ENCODE data around the gene IL12RB1. TPM values are rescaled to one million over a fixed set of nuclear protein-coding genes. Genes with fewer than 3 reads are reported as not detected.

The IL12RB1 gene
- polyA plus RNA-seq, 1 donor (not counting 4 experiments of a cell fraction or from before 2014, with no cell fraction given), result 0.09 TPM

GRCh38 chr19:18046059-18046718, 40.5 kb downstream of the IL12RB1 start:
- Histone ChIP-seq H3K27me3 (ENCODE audit: control insufficient read depth, extremely low read depth, insufficient read depth, low read length) (peaks cover 2% of the 10 kb centered on the region), H3K9me3 (ENCODE audit: control insufficient read depth, low read depth, low read length) (no peaks in the 10 kb centered on the region), H3K4me3 (ENCODE audit: control insufficient read depth in 2 of 3, extremely low read depth in 1 of 3, insufficient read depth in 2 of 3, low read depth in 1 of 3, low read length in 3 of 3) (no peak overlapping the region), H2AFZ (ENCODE audit: control insufficient read depth, low read length) (no peak overlapping the region), H3K27ac (ENCODE audit: control insufficient read depth, insufficient read depth, low read length) (no peak overlapping the region), H3K9me1 (ENCODE audit: control insufficient read depth, extremely low read depth, insufficient read depth, low read length) (no peaks in the 10 kb centered on the region), H3K79me2 (ENCODE audit: control insufficient read depth, insufficient read depth, low read length) (no peaks in the 10 kb centered on the region), H4K20me1 (ENCODE audit: control insufficient read depth, extremely low read depth, insufficient read depth, low read length) (no peaks in the 10 kb centered on the region), H3K9ac (ENCODE audit: control insufficient read depth, extremely low read depth, insufficient read depth, low read length) (no peak overlapping the region), H3K4me2 (ENCODE audit: control insufficient read depth, extremely low read depth, insufficient read depth, low read depth, low read length) (no peak overlapping the region), H3K36me3 (ENCODE audit: control insufficient read depth in 2 of 2, extremely low read depth in 1 of 2, insufficient read depth in 2 of 2, low read length in 2 of 2) (no peaks in the 10 kb centered on the region), H3K4me1 (ENCODE audit: control insufficient read depth, extremely low read depth, insufficient read depth, low read length) (peaks cover 8% of the 10 kb centered on the region)
- FAIRE-seq, result no peak
- dilution Hi-C loops (cut with MboI; ENCODE audit: extremely low pct_ligation_motif_present, low sequenced_read_pairs), result no loop called here
- TF ChIP-seq, protein P1, sequence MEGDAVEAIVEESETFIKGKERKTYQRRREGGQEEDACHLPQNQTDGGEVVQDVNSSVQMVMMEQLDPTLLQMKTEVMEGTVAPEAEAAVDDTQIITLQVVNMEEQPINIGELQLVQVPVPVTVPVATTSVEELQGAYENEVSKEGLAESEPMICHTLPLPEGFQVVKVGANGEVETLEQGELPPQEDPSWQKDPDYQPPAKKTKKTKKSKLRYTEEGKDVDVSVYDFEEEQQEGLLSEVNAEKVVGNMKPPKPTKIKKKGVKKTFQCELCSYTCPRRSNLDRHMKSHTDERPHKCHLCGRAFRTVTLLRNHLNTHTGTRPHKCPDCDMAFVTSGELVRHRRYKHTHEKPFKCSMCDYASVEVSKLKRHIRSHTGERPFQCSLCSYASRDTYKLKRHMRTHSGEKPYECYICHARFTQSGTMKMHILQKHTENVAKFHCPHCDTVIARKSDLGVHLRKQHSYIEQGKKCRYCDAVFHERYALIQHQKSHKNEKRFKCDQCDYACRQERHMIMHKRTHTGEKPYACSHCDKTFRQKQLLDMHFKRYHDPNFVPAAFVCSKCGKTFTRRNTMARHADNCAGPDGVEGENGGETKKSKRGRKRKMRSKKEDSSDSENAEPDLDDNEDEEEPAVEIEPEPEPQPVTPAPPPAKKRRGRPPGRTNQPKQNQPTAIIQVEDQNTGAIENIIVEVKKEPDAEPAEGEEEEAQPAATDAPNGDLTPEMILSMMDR (optimal IDR thresholded peaks at IDR 0.05 in 1 of 3, IDR thresholded peaks at IDR 0.05 in 1 of 3, conservative IDR thresholded peaks at IDR 0.05 in 1 of 3; ENCODE audit: extremely low read depth in 1 of 3, insufficient read depth in 2 of 3, low read length in 3 of 3), result no peak
- TF ChIP-seq EZH2 (IDR thresholded peaks at IDR 0.05; ENCODE audit: low read length), result no peak
- peak; percentile 28 for DNase-seq (ENCODE audit: low read depth, low spot score)

DNA sequence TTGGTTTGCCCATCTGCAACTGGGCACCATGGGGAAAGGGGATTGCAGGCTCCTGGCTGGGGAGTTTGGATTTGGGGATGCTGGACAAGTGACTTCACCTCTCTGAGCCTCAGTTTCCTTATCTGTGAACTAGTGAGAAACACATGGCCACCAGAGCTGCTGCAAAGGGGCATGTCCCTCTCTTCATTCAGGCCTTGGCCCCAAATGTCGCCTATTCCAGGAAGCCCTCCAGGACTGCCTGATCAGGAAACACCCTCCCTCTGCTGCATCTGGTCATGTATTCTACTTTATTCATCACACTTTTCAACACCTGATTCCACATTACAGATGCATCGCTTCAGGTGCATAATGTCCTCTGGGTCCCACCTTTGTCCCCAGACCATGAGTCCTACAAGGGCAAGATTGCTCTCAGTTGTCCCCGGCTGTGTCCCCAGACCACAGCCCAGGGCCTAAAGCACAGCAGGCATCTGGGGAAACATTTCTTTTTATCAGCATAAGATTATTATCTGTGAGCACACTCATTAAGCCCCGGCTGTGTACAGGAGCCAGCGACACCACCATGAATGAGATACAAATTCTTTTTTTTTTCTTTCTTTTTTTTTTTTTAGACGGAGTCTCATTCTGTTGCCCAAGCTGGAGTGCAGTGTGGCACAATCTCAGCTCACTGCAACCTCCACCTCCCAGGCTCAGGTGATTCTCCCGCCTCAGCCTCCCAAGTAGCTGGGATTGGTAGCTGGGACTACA, 41.3 kb downstream of the IL12RB1 start:
- H3K27ac ChIP-seq (ENCODE audit: control insufficient read depth, insufficient read depth, low read length), result no peak overlapping the region
- DNase-seq (ENCODE audit: low read depth, low spot score) (no peak), FAIRE-seq (no peak)
- H3K4me1 ChIP-seq (ENCODE audit: control insufficient read depth, extremely low read depth, insufficient read depth, low read length), result peaks cover 8% of the 10 kb centered on the region
- H3K79me2 ChIP-seq (ENCODE audit: control insufficient read depth, insufficient read depth, low read length), result no peaks in the 10 kb centered on the region
- H3K9ac ChIP-seq (ENCODE audit: control insufficient read depth, extremely low read depth, insufficient read depth, low read length), result peak overlapping the region; percentile 46
- no peaks in the 10 kb centered on the region for H3K9me3 ChIP-seq (ENCODE audit: control insufficient read depth, low read depth, low read length)
- H3K27me3 ChIP-seq (ENCODE audit: control insufficient read depth, extremely low read depth, insufficient read depth, low read length), result peaks cover under 1% of the 10 kb centered on the region
- dilution Hi-C loops (cut with MboI; ENCODE audit: extremely low pct_ligation_motif_present, low sequenced_read_pairs), result no loop called here
- no peak for TF ChIP-seq EZH2 (IDR thresholded peaks at IDR 0.05; ENCODE audit: low read length)
- TF ChIP-seq, protein P1 (optimal IDR thresholded peaks at IDR 0.05 in 1 of 3, IDR thresholded peaks at IDR 0.05 in 1 of 3, conservative IDR thresholded peaks at IDR 0.05 in 1 of 3; ENCODE audit: extremely low read depth in 1 of 3, insufficient read depth in 2 of 3, low read length in 3 of 3), result no peak
- no peaks in the 10 kb centered on the region for H3K9me1 ChIP-seq (ENCODE audit: control insufficient read depth, extremely low read depth, insufficient read depth, low read length)
- no peaks in the 10 kb centered on the region for H3K36me3 ChIP-seq (ENCODE audit: control insufficient read depth in 2 of 2, extremely low read depth in 1 of 2, insufficient read depth in 2 of 2, low read length in 2 of 2)
- H2AFZ ChIP-seq (ENCODE audit: control insufficient read depth, low read length), result peak overlapping the region; percentile 64
- no peaks in the 10 kb centered on the region for H4K20me1 ChIP-seq (ENCODE audit: control insufficient read depth, extremely low read depth, insufficient read depth, low read length)
- H3K4me2 ChIP-seq (ENCODE audit: control insufficient read depth, extremely low read depth, insufficient read depth, low read depth, low read length), result peak overlapping the region; percentile 83
- H3K4me3 ChIP-seq (ENCODE audit: control insufficient read depth in 2 of 3, extremely low read depth in 1 of 3, insufficient read depth in 2 of 3, low read depth in 1 of 3, low read length in 3 of 3), result peak overlapping the region in 2 of 3 experiments; percentile 44 to 48

All from keratinocyte (primary cell).